LNCaP clone FGC (cell line): ENCODE measurements around the gene MYCBPAP.

Experiments used
- DNase-seq: peaks from one replicate; pipeline ENCODE4 v3.0.0-alpha.2; 2011; ENCODE audit warnings: low read depth
- H3K4me3 ChIP-seq: 2 replicates; pipeline ENCODE4 v1.5.1; 2011; ENCODE audit warnings: mild to moderate bottlenecking, low read depth, low read length, control low read depth
- CTCF ChIP-seq: IDR thresholded peaks from 2 replicates; pipeline ENCODE4 v1.5.1; 2012; ENCODE audit warnings: mild to moderate bottlenecking; ENCODE audit not compliant: control insufficient read depth, insufficient read depth; ENCODE audit errors: extremely low read depth

Gene MYCBPAP

GRCh38 chr17:50507871-50508572, at the start of gene MYCBPAP:
Gene MYCBPAP, plus strand, starts transcription at chr17:50508439. Its CDS starts 236 bp downstream, at chr17:50508675.
- 0 out of 2 replicates have a peak, but pooled peaks have one; percentile 5 for TF ChIP-seq CTCF
- DNase-seq: no peak

GRCh38 chr17:50458701-50459676, 49.2 kb upstream of the MYCBPAP start:
- DNase-seq: peak; percentile 89
- H3K4me3 ChIP-seq: no peak overlapping the region
- TF ChIP-seq CTCF: no peak

More at GRCh38 chr17:50507871-50508572, at the start of gene MYCBPAP:
- H3K4me3 ChIP-seq: no peak within 1 kb of the TSS

- no peak for DNase-seq
- H3K4me3 ChIP-seq: no peak overlapping the region
- no peak for TF ChIP-seq CTCF
Observed at GRCh38 chr17:50459756-50460155, 48.5 kb upstream of the MYCBPAP start.

- no peak overlapping the region for H3K4me3 ChIP-seq
- TF ChIP-seq CTCF: no peak
- no peak for DNase-seq
Observed at GRCh38 chr17:50460831-50461526, 47.3 kb upstream of the MYCBPAP start.

GRCh38 chr17:50461550-50462132, 46.6 kb upstream of the MYCBPAP start:
- TF ChIP-seq CTCF: no peak
- no peak for DNase-seq
- no peak overlapping the region for H3K4me3 ChIP-seq

- TF ChIP-seq CTCF: no peak
- no peak overlapping the region for H3K4me3 ChIP-seq
- no peak for DNase-seq
Observed at GRCh38 chr17:50462446-50462845, 45.8 kb upstream of the MYCBPAP start.
